Keratinocyte (primary cell): Measurements from ENCODE around the gene ACSL3. TPM values are rescaled to one million over a fixed set of nuclear protein-coding genes. Genes with fewer than 3 reads are reported as not detected.

ENCODE experiments used
- DNase-seq: peaks from one replicate; pipeline ENCODE4 v3.0.0-alpha.2; 2011; ENCODE audit warnings: low read depth, missing footprints, low spot score
- FAIRE-seq: peaks from 2 replicates; lab custom pipeline; 2011; peaks lifted over from hg19 to GRCh38; lab: Jason Lieb, UNC
- H2AFZ ChIP-seq: 2 replicates; pipeline ENCODE4 v1.6.0; 2012; ENCODE audit warnings: low read length, control low read depth, inconsistent platforms; ENCODE audit not compliant: control insufficient read depth
- H3K27ac ChIP-seq: 2 replicates; pipeline ENCODE4 v1.5.1; 2011; ENCODE audit warnings: low read length; ENCODE audit not compliant: control insufficient read depth, insufficient read depth
- H3K27me3 ChIP-seq: 3 replicates; pipeline ENCODE4 v1.6.0; 2011; ENCODE audit warnings: low read length; ENCODE audit not compliant: control insufficient read depth, insufficient read depth; ENCODE audit errors: extremely low read depth
- H3K36me3 ChIP-seq, 2 experiments: 2 replicates in 1 of 2; 3 replicates in 1 of 2; pipeline ENCODE4 v1.5.1; 2011; ENCODE audit warnings: low read length in 2 of 2, mild to moderate bottlenecking in 1 of 2; ENCODE audit not compliant: control insufficient read depth in 2 of 2, insufficient read depth in 2 of 2; ENCODE audit errors: extremely low read depth in 1 of 2
- H3K4me1 ChIP-seq: 3 replicates; pipeline ENCODE4 v1.5.1; 2011; ENCODE audit warnings: low read length; ENCODE audit not compliant: control insufficient read depth, insufficient read depth; ENCODE audit errors: extremely low read depth
- H3K4me2 ChIP-seq: 3 replicates; pipeline ENCODE4 v1.6.0; 2011; ENCODE audit warnings: low read depth, low read length; ENCODE audit not compliant: control insufficient read depth, insufficient read depth; ENCODE audit errors: extremely low read depth
- H3K4me3 ChIP-seq, 3 experiments: fragments of 200-600 bp in 1 of 3; sonication (generic) in 1 of 3; 2 replicates in 2 of 3; 3 replicates in 1 of 3; pipeline ENCODE4 v1.5.1; 2011 to 2016; ENCODE audit warnings: low read length in 3 of 3, mild to moderate bottlenecking in 3 of 3, control low read depth in 2 of 3, inconsistent platforms in 1 of 3, low read depth in 1 of 3, mixed read lengths in 1 of 3, mixed run types in 1 of 3, moderate library complexity in 1 of 3; ENCODE audit not compliant: control insufficient read depth in 2 of 3, insufficient read depth in 2 of 3; ENCODE audit errors: extremely low read depth in 1 of 3
- H3K79me2 ChIP-seq: 2 replicates; pipeline ENCODE4 v1.6.0; 2012; ENCODE audit warnings: low read length; ENCODE audit not compliant: control insufficient read depth, insufficient read depth
- H3K9ac ChIP-seq: 3 replicates; pipeline ENCODE4 v1.6.0; 2011; ENCODE audit warnings: low read length; ENCODE audit not compliant: control insufficient read depth, insufficient read depth; ENCODE audit errors: extremely low read depth
- H3K9me1 ChIP-seq: 3 replicates; pipeline ENCODE4 v1.6.0; 2011; ENCODE audit warnings: low read length; ENCODE audit not compliant: control insufficient read depth, insufficient read depth; ENCODE audit errors: extremely low read depth
- H3K9me3 ChIP-seq: 2 replicates; pipeline ENCODE4 v1.5.1; 2012; ENCODE audit warnings: low read depth, low read length; ENCODE audit not compliant: control insufficient read depth
- H4K20me1 ChIP-seq: 3 replicates; pipeline ENCODE4 v1.6.0; 2011; ENCODE audit warnings: low read length; ENCODE audit not compliant: control insufficient read depth, insufficient read depth; ENCODE audit errors: extremely low read depth
- CTCF ChIP-seq, 3 experiments: IDR thresholded peaks in 1 of 3; conservative IDR thresholded peaks in 1 of 3; optimal IDR thresholded peaks in 1 of 3; 2 replicates in 2 of 3; 3 replicates in 1 of 3; pipeline versions ENCODE3 to v1.5.1; 2011; ENCODE audit warnings: low read length in 3 of 3, mild to moderate bottlenecking in 3 of 3, moderate library complexity in 2 of 3, control low read depth in 1 of 3, inconsistent platforms in 1 of 3; ENCODE audit not compliant: insufficient read depth in 2 of 3; ENCODE audit errors: extremely low read depth in 1 of 3
- EZH2 ChIP-seq: IDR thresholded peaks from one replicate; pipeline ENCODE4 v1.6.1; 2012; ENCODE audit warnings: inconsistent platforms, mild to moderate bottlenecking, low read length, moderate library complexity
- dilution Hi-C: fragments of 300-500 bp; cut with MboI; formaldehyde crosslinking; loops from one replicate; pipeline ENCODE4 v1.7.0; 2020; ENCODE audit warnings: low sequenced_read_pairs; ENCODE audit not compliant: extremely low pct_ligation_motif_present
- polyA plus RNA-seq, 5 experiments: library from polyadenylated mRNA; depleted of rRNA in 3 of 5; stranded (reverse) in 3 of 5; stranded (forward) in 1 of 5; unstranded in 1 of 5; fragments of >200 nt; gene quantifications; 1 replicate in 1 of 5; 2 replicates in 3 of 5; 3 replicates in 1 of 5; pipeline versions ENCODE4 v1.2.1 to v1.2.3, GENCODE V29; 2011 to 2012; ENCODE audit warnings: missing spikeins in 2 of 5, low read depth in 1 of 5, low replicate concordance in 1 of 5

Gene ACSL3
- polyA plus RNA-seq, 1 donor (not counting 4 experiments of a cell fraction or from before 2014, with no cell fraction given): 197 TPM

- peak overlapping the region; percentile 34 for H3K27ac ChIP-seq
Measured at GRCh38 chr2:222900354-222900753, 39.5 kb downstream of the ACSL3 start.

DNA sequence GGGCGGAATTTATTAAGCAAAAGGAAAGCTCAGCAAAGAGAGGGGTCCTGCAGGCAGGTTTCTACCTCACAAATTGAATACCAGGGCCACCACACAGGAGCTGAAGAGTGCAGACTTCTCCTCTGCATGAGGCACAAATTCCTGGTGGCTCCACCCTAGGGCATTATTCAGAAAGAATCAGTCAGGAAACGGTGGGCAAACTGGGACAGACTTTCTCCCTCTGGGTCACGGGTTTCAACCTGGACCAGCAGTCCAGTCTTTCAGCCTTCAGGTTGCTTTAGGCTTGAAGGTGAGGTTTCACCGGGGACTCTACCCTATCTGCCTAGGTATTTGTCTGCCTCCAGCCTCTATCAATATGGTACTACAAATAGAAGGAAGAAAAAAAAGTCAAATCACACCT lies 41.8 kb downstream of the ACSL3 start:
- H3K36me3 ChIP-seq: peaks cover 12 to 15% of the 10 kb centered on the region in 2 experiments
- no peak overlapping the region for H3K9ac ChIP-seq
- peaks cover 41% of the 10 kb centered on the region for H3K4me1 ChIP-seq
- H3K4me3 ChIP-seq: no peak overlapping the region
- H3K9me3 ChIP-seq: no peaks in the 10 kb centered on the region
- H3K4me2 ChIP-seq: no peak overlapping the region
- peaks cover 87% of the 10 kb centered on the region for H3K79me2 ChIP-seq
- no peak overlapping the region for H2AFZ ChIP-seq
- DNase-seq (no peak), FAIRE-seq (peak; percentile 64)
- peaks cover 2% of the 10 kb centered on the region for H3K9me1 ChIP-seq
- H3K27me3 ChIP-seq: no peaks in the 10 kb centered on the region
- H3K27ac ChIP-seq: peak overlapping the region; percentile 28
- peaks cover 8% of the 10 kb centered on the region for H4K20me1 ChIP-seq
- no peak for TF ChIP-seq CTCF (optimal IDR thresholded peaks at IDR 0.05 in 1 of 3, IDR thresholded peaks at IDR 0.05 in 1 of 3, conservative IDR thresholded peaks at IDR 0.05 in 1 of 3; ENCODE audit: extremely low read depth in 1 of 3, insufficient read depth in 2 of 3, low read length in 3 of 3)
- no peak for TF ChIP-seq EZH2
- dilution Hi-C loops: no loop called here

More at GRCh38 chr2:222900354-222900753, 39.5 kb downstream of the ACSL3 start:
- Histone ChIP-seq H3K4me3 (no peak overlapping the region), H2AFZ (no peak overlapping the region), H3K9me3 (no peaks in the 10 kb centered on the region), H4K20me1 (no peaks in the 10 kb centered on the region), H3K4me2 (peak overlapping the region; percentile 37), H3K79me2 (peaks cover 64% of the 10 kb centered on the region), H3K9me1 (peaks cover 2% of the 10 kb centered on the region), H3K4me1 (peaks cover 41% of the 10 kb centered on the region), H3K9ac (no peak overlapping the region), H3K36me3 (peaks cover 7 to 9% of the 10 kb centered on the region in 2 experiments), H3K27me3 (no peaks in the 10 kb centered on the region)
- DNase-seq (no peak), FAIRE-seq (no peak)
- dilution Hi-C loops: no loop called here
- TF ChIP-seq CTCF (optimal IDR thresholded peaks at IDR 0.05 in 1 of 3, IDR thresholded peaks at IDR 0.05 in 1 of 3, conservative IDR thresholded peaks at IDR 0.05 in 1 of 3; ENCODE audit: extremely low read depth in 1 of 3, insufficient read depth in 2 of 3, low read length in 3 of 3): no peak
- TF ChIP-seq EZH2: no peak
